GM23248 (cell line): ENCODE data around the gene CDH4.

ENCODE experiments used
- EZH2 ChIP-seq: fragments of 200-600 bp; sonication (generic); IDR thresholded peaks from 2 replicates; pipeline ENCODE4 v1.6.1; 2018; ENCODE audit warnings: antibody characterized with exemption, mild to moderate bottlenecking; ENCODE audit not compliant: insufficient read depth, poor library complexity, severe bottlenecking
- EZH2phosphoT487 ChIP-seq: fragments of 200-600 bp; sonication (generic); IDR thresholded peaks from 2 replicates; pipeline ENCODE4 v1.6.1; 2018; ENCODE audit warnings: antibody characterized with exemption, moderate library complexity, mild to moderate bottlenecking, low read depth; ENCODE audit not compliant: insufficient read depth

DNA sequence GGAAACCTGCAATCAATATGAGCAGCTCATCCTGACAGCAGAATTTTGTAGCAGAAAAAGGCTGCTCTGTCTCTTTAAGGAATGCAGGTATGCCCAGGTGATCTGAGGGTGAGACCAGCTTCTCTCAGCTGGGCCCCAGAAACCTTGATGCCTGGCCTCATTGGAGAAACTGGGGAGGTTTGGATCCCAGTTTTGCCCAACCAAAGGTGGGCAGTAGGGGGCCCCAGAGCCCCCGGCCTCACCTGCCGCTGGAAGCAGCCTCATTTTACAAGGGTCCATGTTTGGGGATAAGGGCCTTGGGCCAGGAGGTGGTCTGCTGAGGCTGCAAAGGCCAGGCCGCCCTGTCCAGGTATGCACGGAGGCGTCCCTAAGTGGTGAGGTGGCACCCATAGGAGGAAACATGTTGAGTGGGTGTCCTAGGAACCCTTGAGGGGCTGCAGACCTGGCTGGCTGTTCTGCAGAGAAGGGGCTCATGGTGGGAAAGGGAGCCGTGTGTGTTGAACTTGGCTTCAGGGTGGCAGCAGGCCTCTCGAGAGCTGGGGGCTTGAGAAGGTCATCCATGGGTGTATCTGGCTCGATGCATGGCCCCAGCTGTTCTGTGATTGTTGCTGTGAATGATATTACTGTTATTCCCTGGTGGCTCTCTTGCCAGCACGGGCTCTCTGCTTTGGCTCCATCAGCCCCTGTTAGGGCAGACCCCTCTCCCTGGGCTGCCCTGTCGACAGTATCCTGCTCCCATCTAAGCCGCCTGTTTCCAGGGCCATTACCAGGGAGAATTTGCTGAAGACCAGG, 208.4 kb downstream of the CDH4 start:
- TF ChIP-seq EZH2phosphoT487 (no peak), EZH2 (no peak)
